K562 (cell line): ENCODE measurements around the gene OBP2A. TPM values are rescaled to one million over a fixed set of nuclear protein-coding genes. Genes with fewer than 3 reads are reported as not detected.

Experiments used
- ATAC-seq: fragments of 200-7000 bp; cut with Tn5 transposase; 3 replicates; pipeline ENCODE4 v1.9.1; 2020; ENCODE audit warnings: moderate library complexity
- BruUV-seq: library from RNA; stranded (reverse); fragments of 400-500 nt; replicated peaks from 2 replicates; lab custom pipeline; 2021; lab: Mats Ljungman, UMichigan
- CTCF ChIA-PET: fragments of 300-600 bp; formaldehyde crosslinking; extraction: SDS; loops from one replicate; lab custom pipeline; 2021; ENCODE audit warnings: low intra/inter-chr PET ratio; lab: Yijun Ruan, JAX
- POLR2A ChIA-PET: fragments of 300-600, 350-650 bp; sonication (Branson Sonifier 250); formaldehyde crosslinking; extraction: SDS; loops from one replicate; lab custom pipeline; 2021; ENCODE audit warnings: antibody characterized with exemption, inconsistent platforms; lab: Yijun Ruan, JAX
- DNase-seq, 4 experiments: peaks; one replicate each; pipeline versions ENCODE4 v3.0.0 to v3.0.0-alpha.2; 2011 to 2018; ENCODE audit warnings: low spot score in 3 of 4, mixed read lengths in 3 of 4; ENCODE audit errors: extremely low read depth in 1 of 4
- FAIRE-seq: peaks from 2 replicates; lab custom pipeline; 2011; peaks lifted over from hg19 to GRCh38; lab: Jason Lieb, UNC
- H2AFZ ChIP-seq: 2 replicates; pipeline ENCODE4 v1.6.0; 2011; ENCODE audit warnings: low read depth, low read length, control low read depth, inconsistent platforms
- H3K27ac ChIP-seq: fragments of 200-600 bp; 3 replicates; pipeline ENCODE4 v1.8.0; 2011; ENCODE audit warnings: low read depth, mild to moderate bottlenecking, control low read depth, inconsistent platforms, low read length, moderate library complexity, mixed read lengths; ENCODE audit errors: extremely low read depth
- H3K27me3 ChIP-seq, 2 experiments: fragments of 300-600 bp in 1 of 2; 2 replicates in 1 of 2; 3 replicates in 1 of 2; pipeline versions ENCODE4 v1.6.0 to v1.8.0; 2011; ENCODE audit warnings: inconsistent platforms in 2 of 2, low read length in 2 of 2, mild to moderate bottlenecking in 1 of 2, mixed read lengths in 1 of 2, moderate library complexity in 1 of 2; ENCODE audit not compliant: control insufficient read depth in 2 of 2, insufficient read depth in 2 of 2
- H3K36me3 ChIP-seq: fragments of 300-600 bp; 3 replicates; pipeline ENCODE4 v1.8.0; 2011; ENCODE audit warnings: mild to moderate bottlenecking, low read length, inconsistent platforms; ENCODE audit not compliant: control insufficient read depth, insufficient read depth
- H3K4me1 ChIP-seq, 2 experiments: fragments of 200-600 bp in 1 of 2; replicated peaks in 1 of 2; 2 replicates in 1 of 2; 3 replicates in 1 of 2; pipeline versions ENCODE4 v1.5.1 to v1.8.0; 2011; ENCODE audit warnings: inconsistent platforms in 2 of 2, low read length in 2 of 2, mild to moderate bottlenecking in 1 of 2, mixed read lengths in 1 of 2, moderate library complexity in 1 of 2; ENCODE audit not compliant: control insufficient read depth in 2 of 2, insufficient read depth in 2 of 2
- H3K4me2 ChIP-seq: 2 replicates; pipeline ENCODE4 v1.6.1; 2011; ENCODE audit warnings: low read length, control low read depth, inconsistent platforms, mixed read lengths; ENCODE audit not compliant: insufficient read depth
- H3K4me3 ChIP-seq: fragments of 200-600 bp; sonication (generic), shearing (Covaris generic); 2 replicates; pipeline ENCODE4 v1.5.1; 2016; ENCODE audit warnings: control low read depth, inconsistent platforms
- H3K79me2 ChIP-seq: fragments of 200-600 bp; 3 replicates; pipeline ENCODE4 v1.8.0; 2011; ENCODE audit warnings: low read length, inconsistent platforms; ENCODE audit not compliant: control insufficient read depth, insufficient read depth
- H3K9ac ChIP-seq, 2 experiments: 2 replicates each; pipeline versions ENCODE4 v1.6.0 to v1.6.1; 2011; ENCODE audit warnings: low read depth in 2 of 2, low read length in 2 of 2, control low read depth in 1 of 2, inconsistent platforms in 1 of 2, mild to moderate bottlenecking in 1 of 2, mixed read lengths in 1 of 2; ENCODE audit not compliant: insufficient read depth in 1 of 2
- H3K9me1 ChIP-seq: one replicate; pipeline ENCODE4 v1.6.0; 2011; ENCODE audit warnings: inconsistent platforms, mild to moderate bottlenecking, low read length, moderate library complexity; ENCODE audit not compliant: control insufficient read depth, insufficient read depth
- H3K9me3 ChIP-seq: replicated peaks from 2 replicates; pipeline ENCODE4 v1.5.1; 2011; ENCODE audit warnings: low read depth, low read length, inconsistent platforms; ENCODE audit not compliant: control insufficient read depth, insufficient read depth
- H4K20me1 ChIP-seq: replicated peaks from 2 replicates; pipeline ENCODE4 v1.6.1; 2011; ENCODE audit warnings: low read length, inconsistent platforms, mixed read lengths; ENCODE audit not compliant: control insufficient read depth, insufficient read depth
- ARID1B ChIP-seq: fragments of 450-650 bp; IDR thresholded peaks from 2 replicates; pipeline ENCODE4 v1.6.1; 2016; ENCODE audit warnings: antibody characterized with exemption, mild to moderate bottlenecking, inconsistent platforms
- ARID2 ChIP-seq: fragments of 450-650 bp; IDR thresholded peaks from 2 replicates; pipeline ENCODE4 v1.6.1; 2017; ENCODE audit warnings: antibody characterized with exemption, mild to moderate bottlenecking
- CAMTA2 ChIP-seq: fragments of 250-450 bp; sonication (Bioruptor Pico); conservative IDR thresholded peaks from 2 replicates; pipeline ENCODE4 v1.5.1; 2022
- CBFA2T2 ChIP-seq: fragments of 450-650 bp; conservative IDR thresholded peaks from 2 replicates; pipeline ENCODE4 v1.6.1; 2017; ENCODE audit warnings: mild to moderate bottlenecking
- CBX2 ChIP-seq: fragments of 200-600 bp; sonication (generic); IDR thresholded peaks from one replicate; pipeline ENCODE4 v1.6.1; 2012; ENCODE audit warnings: mild to moderate bottlenecking, low read length, inconsistent platforms; ENCODE audit not compliant: insufficient read depth, poor library complexity, severe bottlenecking
- CSDE1 ChIP-seq, 2 experiments: fragments of 450-650 bp; IDR thresholded peaks; 2 replicates each; pipeline ENCODE4 v1.6.1; 2016; ENCODE audit warnings: mild to moderate bottlenecking in 1 of 2
- DEAF1 ChIP-seq: fragments of 450-650 bp; formaldehyde crosslinking; IDR thresholded peaks from 2 replicates; pipeline ENCODE4 v1.4.0; 2020; ENCODE audit warnings: mild to moderate bottlenecking, moderate library complexity
- ELF4 ChIP-seq: fragments of 450-650 bp; formaldehyde crosslinking; IDR thresholded peaks from 2 replicates; pipeline ENCODE4 v1.4.0; 2022; ENCODE audit warnings: missing genetic modification characterization
- FOXJ2 ChIP-seq: fragments of 200-800 bp; sonication (Bioruptor generic); IDR thresholded peaks from 2 replicates; pipeline ENCODE4 v1.6.1; 2016; ENCODE audit warnings: missing genetic modification characterization, missing compliant biosample characterization
- MCM3 ChIP-seq: fragments of 450-650 bp; IDR thresholded peaks from 2 replicates; pipeline ENCODE4 v1.6.1; 2016
- MXD1 ChIP-seq: fragments of 250-450 bp; sonication (Bioruptor Pico); IDR thresholded peaks from 2 replicates; pipeline ENCODE4 v1.8.0; 2021; ENCODE audit warnings: borderline replicate concordance, mild to moderate bottlenecking, moderate library complexity; ENCODE audit not compliant: poor library complexity, severe bottlenecking
- PHB ChIP-seq: fragments of 250-450 bp; sonication (Bioruptor Pico); IDR thresholded peaks from 2 replicates; pipeline ENCODE4 v1.5.0; 2021
- RAD51 ChIP-seq: fragments of 450-650 bp; IDR thresholded peaks from 2 replicates; pipeline ENCODE4 v1.7.1; 2016; ENCODE audit warnings: low read depth, mild to moderate bottlenecking, borderline replicate concordance
- RBM25 ChIP-seq: fragments of 200-400 bp; formaldehyde crosslinking; IDR thresholded peaks from 2 replicates; pipeline ENCODE4 v1.6.1; 2018; ENCODE audit warnings: low read length, low read depth, moderate library complexity; ENCODE audit not compliant: severe bottlenecking
- SNIP1 ChIP-seq: fragments of 450-650 bp; IDR thresholded peaks from 2 replicates; pipeline ENCODE4 v1.7.1; 2017; ENCODE audit warnings: low read depth, mild to moderate bottlenecking
- ZBTB11 ChIP-seq, 3 experiments: fragments of 200-800 bp in 1 of 3; fragments of 250-450 bp in 1 of 3; fragments of 450-650 bp in 1 of 3; sonication (Bioruptor Pico) in 1 of 3; sonication (Bioruptor generic) in 1 of 3; formaldehyde crosslinking in 1 of 3; IDR thresholded peaks; 2 replicates each; pipeline versions ENCODE4 v1.6.1 to v1.8.0; 2016 to 2022; ENCODE audit warnings: mild to moderate bottlenecking in 2 of 3, missing genetic modification characterization in 2 of 3, missing compliant biosample characterization in 1 of 3, moderate library complexity in 1 of 3
- ZNF507 ChIP-seq: conservative IDR thresholded peaks from 2 replicates; pipeline ENCODE4 v1.6.1; 2017; ENCODE audit warnings: missing genetic modification characterization, missing compliant biosample characterization
- WGBS: fragments of 100-300 bp; shearing (Covaris generic); methylation state at CpG from one replicate; pipeline ENCODE4 v1.1.6; 2016; ENCODE audit warnings: low coverage, mixed read lengths; ENCODE audit not compliant: insufficient coverage; ENCODE audit errors: missing lambda C conversion rate; 5-methylcytosine and 5-hydroxymethylcytosine counted together
- in situ Hi-C: fragments of 300-500 bp; cut with MboI; formaldehyde crosslinking; loops from 4 replicates; pipeline ENCODE4 v1.15.0; 2018; ENCODE audit warnings: inconsistent platforms, mixed read lengths
- intact Hi-C: fragments of 100-400 bp; cut with micrococcal nuclease; formaldehyde crosslinking; loops from 2 replicates; pipeline ENCODE4 v1.14.2; 2022
- polyA plus RNA-seq, 8 experiments: library from polyadenylated mRNA; depleted of rRNA in 4 of 8; stranded (reverse) in 5 of 8; unstranded in 3 of 8; fragments of >200 nt; fragmentation: Nextera tagmentation in 2 of 8; fragmentation: Illumina TruSeq in 1 of 8; extraction: Ambion mirVana in 2 of 8; extraction: Trizol in 1 of 8; gene quantifications; 2 replicates each; pipeline versions ENCODE4 v1.2.1 to v1.2.3, GENCODE V29; 2011 to 2014; ENCODE audit warnings: inconsistent platforms in 1 of 8, missing spikeins in 1 of 8
- total RNA-seq, 7 experiments: library from RNA; depleted of rRNA in 6 of 7; stranded (reverse); fragments of >200 nt in 6 of 7; fragmentation: Illumina TruSeq in 2 of 7; extraction: Trizol in 2 of 7; gene quantifications; 2 replicates each; pipeline versions ENCODE4 v1.2.1 to v1.2.3, GENCODE V29; 2011 to 2021; ENCODE audit warnings: low replicate concordance in 1 of 7

The OBP2A gene
- total and polyA plus RNA-seq, 9 of the 15 experiments (the other 6 are each of a cell fraction or from before 2014, with no cell fraction given) = not detected

- ATAC-seq = no peak
- peaks cover 4 to 34% of the 10 kb centered on the region in 2 experiments; a peak in 3 of 5 replicates for H3K4me1 ChIP-seq
- no peak overlapping the region for H2AFZ ChIP-seq
- no peaks in the 10 kb centered on the region for H3K9me1 ChIP-seq
- H3K9me3 ChIP-seq = no peaks in the 10 kb centered on the region
- no peak overlapping the region for H3K4me2 ChIP-seq
- no peak for FAIRE-seq
- no TSS peak for BruUV-seq
- TF ChIP-seq MCM3 (no peak), CSDE1 (IDR thresholded peaks at IDR 0.05) (no peak), RBM25 (no peak), CBFA2T2 (no peak), SNIP1 (no peak), CBX2 (no peak), ZBTB11 (CRISPR knock-in tag; IDR thresholded peaks at IDR 0.05) (no peak), FOXJ2 (no peak), PHB (CRISPR knock-in tag) (no peak), CAMTA2 (CRISPR knock-in tag) (no peak), ELF4 (no peak), RAD51 (no peak), ARID2 (no peak), ZNF507 (no peak), ARID1B (no peak), MXD1 (CRISPR knock-in tag) (no peak), DEAF1 (CRISPR knock-in tag) (no peak)
- H3K4me3 ChIP-seq = no peak overlapping the region
- 0% methylated on average over 2 of the region's 11 CpGs for WGBS
- no peaks in the 10 kb centered on the region for H3K36me3 ChIP-seq
- in situ Hi-C loops = no loop called here
- no peaks in the 10 kb centered on the region for H4K20me1 ChIP-seq
- 0 out of 5 replicates have a peak, but pooled peaks cover 0 to 2% of the 10 kb centered on the region in 2 experiments for H3K27me3 ChIP-seq
- H3K9ac ChIP-seq = no peak overlapping the region
- no peaks in the 10 kb centered on the region for H3K79me2 ChIP-seq
- POLR2A ChIA-PET = no interaction called here
- CTCF ChIA-PET = no interaction called here
- intact Hi-C loops = no loop called here
- no peak for DNase-seq
- no peak overlapping the region for H3K27ac ChIP-seq
These were observed 24.3 kb upstream of the OBP2A start for GRCh38 chr9:135521608-135522095.
